ENCODE results near the gene PLXND1.

DNA sequence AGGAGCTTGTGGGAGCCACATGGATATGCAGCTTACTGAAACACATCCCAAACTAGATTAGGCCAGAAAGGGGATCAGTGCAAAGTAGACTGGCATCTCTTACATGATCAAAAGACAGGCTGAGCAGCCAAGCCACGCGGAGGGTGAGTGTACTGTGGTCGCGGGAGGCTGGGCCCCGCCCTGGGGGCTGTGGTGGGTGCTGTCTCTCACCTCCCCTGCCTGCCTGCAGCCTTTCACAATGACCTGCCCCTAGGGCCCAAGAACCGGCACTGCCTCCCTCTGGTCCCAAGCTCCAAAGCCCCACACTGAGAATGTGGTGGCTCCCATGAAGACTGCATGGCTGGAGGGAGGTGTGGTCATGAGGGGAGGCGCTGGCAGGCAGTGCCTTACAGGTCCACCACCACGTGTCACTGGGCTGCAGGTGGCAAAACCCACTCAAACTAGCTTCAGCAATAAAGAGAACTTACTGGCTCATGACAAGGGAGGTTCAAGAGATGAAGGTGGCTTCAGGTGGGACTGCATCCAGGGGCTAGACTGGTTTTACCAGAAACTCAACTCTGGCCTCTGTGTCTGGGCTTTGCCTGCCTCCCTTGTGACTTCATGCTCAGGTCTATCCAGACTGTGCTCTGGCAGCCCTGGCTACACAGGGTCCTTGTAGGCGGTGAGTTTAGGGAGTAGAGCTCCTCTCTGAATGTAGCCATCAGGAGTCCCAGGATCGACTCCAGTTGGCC, 27.4 kb upstream of the PLXND1 start:
- TF ChIP-seq, protein P1, sequence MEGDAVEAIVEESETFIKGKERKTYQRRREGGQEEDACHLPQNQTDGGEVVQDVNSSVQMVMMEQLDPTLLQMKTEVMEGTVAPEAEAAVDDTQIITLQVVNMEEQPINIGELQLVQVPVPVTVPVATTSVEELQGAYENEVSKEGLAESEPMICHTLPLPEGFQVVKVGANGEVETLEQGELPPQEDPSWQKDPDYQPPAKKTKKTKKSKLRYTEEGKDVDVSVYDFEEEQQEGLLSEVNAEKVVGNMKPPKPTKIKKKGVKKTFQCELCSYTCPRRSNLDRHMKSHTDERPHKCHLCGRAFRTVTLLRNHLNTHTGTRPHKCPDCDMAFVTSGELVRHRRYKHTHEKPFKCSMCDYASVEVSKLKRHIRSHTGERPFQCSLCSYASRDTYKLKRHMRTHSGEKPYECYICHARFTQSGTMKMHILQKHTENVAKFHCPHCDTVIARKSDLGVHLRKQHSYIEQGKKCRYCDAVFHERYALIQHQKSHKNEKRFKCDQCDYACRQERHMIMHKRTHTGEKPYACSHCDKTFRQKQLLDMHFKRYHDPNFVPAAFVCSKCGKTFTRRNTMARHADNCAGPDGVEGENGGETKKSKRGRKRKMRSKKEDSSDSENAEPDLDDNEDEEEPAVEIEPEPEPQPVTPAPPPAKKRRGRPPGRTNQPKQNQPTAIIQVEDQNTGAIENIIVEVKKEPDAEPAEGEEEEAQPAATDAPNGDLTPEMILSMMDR (IDR thresholded peaks at IDR 0.05), result no peak
- TF ChIP-seq EZH2 (IDR thresholded peaks at IDR 0.05; ENCODE audit: borderline replicate concordance, insufficient read depth, low read depth, low read length, poor library complexity, severe bottlenecking), result no peak
